Measurements from ENCODE around the gene C16orf96. TPM values are rescaled to one million over a fixed set of nuclear protein-coding genes. Genes with fewer than 3 reads are reported as not detected.

Gene C16orf96
- total RNA-seq, 4 donors from 2014 or later, result 0.04 to 0.19 (median 0.06) TPM; not detected in 1

- Histone ChIP-seq H3K36me3 (peaks cover 0 to 54% (median 0%) of the 10 kb centered on the region in 3 donors), H3K4me3 (no peak overlapping the region), H3K9me3 (no peaks in the 10 kb centered on the region), H3K4me1 (peaks cover 0 to 21% (median 5%) of the 10 kb centered on the region in 3 donors), H3K27ac (no peak overlapping the region), H3K27me3 (no peaks in the 10 kb centered on the region)
- intact Hi-C loops (cut with DNase I), result no loop called here
- TF ChIP-seq POLR2A (IDR thresholded peaks at IDR 0.05), result no peak
- no peak for TF ChIP-seq CTCF (IDR thresholded peaks at IDR 0.05)
- 60 to 72% methylated on average over 10 to 11 of the region's 19 CpGs for WGBS, 2 donors
- no peak for DNase-seq
Measured at GRCh38 chr16:4640572-4641305, 84.6 kb downstream of the C16orf96 start.

- 71 to 85% methylated on average over 4 to 5 of the region's 5 CpGs for WGBS, 2 donors
- Histone ChIP-seq H3K36me3 (peaks cover 0 to 52% (median 0%) of the 10 kb centered on the region in 3 donors), H3K27me3 (no peaks in the 10 kb centered on the region), H3K9me3 (no peaks in the 10 kb centered on the region), H3K27ac (no peak overlapping the region), H3K4me1 (peaks cover 0 to 21% (median 5%) of the 10 kb centered on the region in 3 donors), H3K4me3 (no peak overlapping the region)
- DNase-seq, result no peak
- TF ChIP-seq CTCF (IDR thresholded peaks at IDR 0.05) (no peak), POLR2A (IDR thresholded peaks at IDR 0.05) (no peak)
- intact Hi-C loops (cut with DNase I), result no loop called here
Measured at GRCh38 chr16:4641306-4641687, 85.2 kb downstream of the C16orf96 start.

GRCh38 chr16:4641895-4642294, 85.8 kb downstream of the C16orf96 start:
- H3K9me3 ChIP-seq, result no peaks in the 10 kb centered on the region
- intact Hi-C loops (cut with DNase I), result no loop called here
- H3K27me3 ChIP-seq, result no peaks in the 10 kb centered on the region
- H3K27ac ChIP-seq, result no peak overlapping the region
- no peak overlapping the region for H3K4me3 ChIP-seq
- 66 to 85% methylated on average over 12 to 14 of the region's 14 CpGs for WGBS, 2 donors
- TF ChIP-seq POLR2A (IDR thresholded peaks at IDR 0.05), result no peak
- peaks cover 0 to 21% (median 5%) of the 10 kb centered on the region in 3 donors for H3K4me1 ChIP-seq
- H3K36me3 ChIP-seq, result peaks cover 0 to 55% (median 0%) of the 10 kb centered on the region in 3 donors
- DNase-seq, result no peak

- peaks cover 0 to 9% (median 0%) of the 10 kb centered on the region in 3 donors for H3K4me1 ChIP-seq
- no peaks in the 10 kb centered on the region for H3K9me3 ChIP-seq
- no peak for DNase-seq
- intact Hi-C loops (cut with DNase I), result no loop called here
- H3K36me3 ChIP-seq, result peaks cover 0 to 67% (median 10%) of the 10 kb centered on the region in 3 donors
- no peaks in the 10 kb centered on the region for H3K27me3 ChIP-seq
- WGBS, 2 donors, result 88 to 92% methylated on average over 6 to 10 of the region's 22 CpGs
- no peak for TF ChIP-seq POLR2A (IDR thresholded peaks at IDR 0.05)
- TF ChIP-seq CTCF (IDR thresholded peaks at IDR 0.05), result no peak
- no peak overlapping the region for H3K4me3 ChIP-seq
- H3K27ac ChIP-seq, result no peak overlapping the region
Measured at GRCh38 chr16:4646773-4647643, 90.9 kb downstream of the C16orf96 start.

GRCh38 chr16:4647644-4647980, 91.5 kb downstream of the C16orf96 start:
- 93 to 96% methylated on average over 4 to 6 of the region's 8 CpGs for WGBS, 2 donors
- Histone ChIP-seq H3K36me3 (peaks cover 3 to 73% (median 16%) of the 10 kb centered on the region in 3 donors), H3K4me3 (no peak overlapping the region), H3K27me3 (no peaks in the 10 kb centered on the region), H3K9me3 (no peaks in the 10 kb centered on the region), H3K27ac (no peak overlapping the region), H3K4me1 (peaks cover 0 to 9% (median 0%) of the 10 kb centered on the region in 3 donors)
- TF ChIP-seq POLR2A (IDR thresholded peaks at IDR 0.05) (no peak), CTCF (IDR thresholded peaks at IDR 0.05) (no peak)
- intact Hi-C loops (cut with DNase I), result no loop called here
- no peak for DNase-seq
